ENCODE results near the gene CHRNA1. TPM values are rescaled to one million over a fixed set of nuclear protein-coding genes. Genes with fewer than 3 reads are reported as not detected.

CHRNA1 gene
- total and polyA plus RNA-seq, 9 of the 15 experiments (the other 6 are each of a cell fraction or from before 2014, with no cell fraction given): not detected

- Histone ChIP-seq H3K79me2 (ENCODE audit: control insufficient read depth, insufficient read depth, low read length) (no peaks in the 10 kb centered on the region), H3K27me3 (ENCODE audit: control insufficient read depth in 2 of 2, insufficient read depth in 2 of 2, low read length in 2 of 2) (peaks cover 0 to 13% of the 10 kb centered on the region in 2 experiments; a peak in 2 of 5 replicates), H3K4me1 (replicated peaks in 1 of 2; ENCODE audit: control insufficient read depth in 2 of 2, insufficient read depth in 2 of 2, low read length in 2 of 2) (no peaks in the 10 kb centered on the region), H3K9me1 (ENCODE audit: control insufficient read depth, insufficient read depth, low read length) (no peaks in the 10 kb centered on the region), H4K20me1 (replicated peaks; ENCODE audit: control insufficient read depth, insufficient read depth, low read length) (no peaks in the 10 kb centered on the region), H3K4me3 (no peak overlapping the region), H3K9me3 (replicated peaks; ENCODE audit: control insufficient read depth, insufficient read depth, low read depth, low read length) (no peaks in the 10 kb centered on the region), H3K36me3 (ENCODE audit: control insufficient read depth, insufficient read depth, low read length) (no peaks in the 10 kb centered on the region), H3K9ac (ENCODE audit: insufficient read depth in 1 of 2, low read depth in 2 of 2, low read length in 2 of 2) (no peak overlapping the region), H3K27ac (ENCODE audit: extremely low read depth, low read depth, low read length) (no peak overlapping the region), H2AFZ (ENCODE audit: low read depth, low read length) (no peak overlapping the region), H3K4me2 (ENCODE audit: insufficient read depth, low read length) (no peak overlapping the region)
- CTCF ChIA-PET (ENCODE audit: low intra/inter-chr PET ratio): no interaction called here
- intact Hi-C loops (cut with micrococcal nuclease) (no loop called here), in situ Hi-C loops (cut with MboI) (no loop called here)
- POLR2A ChIA-PET: no interaction called here
- no TSS peak for BruUV-seq (replicated peaks)
- ATAC-seq (no peak), FAIRE-seq (no peak), DNase-seq (ENCODE audit: extremely low read depth in 1 of 4, low spot score in 3 of 4) (no peak)
- 0% methylated on average over 3 of the region's 3 CpGs for WGBS (ENCODE audit: insufficient coverage, low coverage, missing lambda C conversion rate)
- TF ChIP-seq MAZ (CRISPR knock-in tag; conservative IDR thresholded peaks at IDR 0.05 in 1 of 2, IDR thresholded peaks at IDR 0.05 in 1 of 2) (no peak), SPI1 (IDR thresholded peaks at IDR 0.05; ENCODE audit: borderline replicate concordance, low read depth, low read length) (no peak), SRSF7 (optimal IDR thresholded peaks at IDR 0.05; ENCODE audit: low read depth, low read length) (no peak), TRIM25 (IDR thresholded peaks at IDR 0.05; ENCODE audit: borderline replicate concordance) (no peak), NFATC3 (IDR thresholded peaks at IDR 0.05) (no peak), CREB1 (IDR thresholded peaks at IDR 0.05) (no peak), CREB1 (CRISPR knock-in tag; IDR thresholded peaks at IDR 0.05) (no peak), RBM25 (IDR thresholded peaks at IDR 0.05; ENCODE audit: low read depth, low read length, severe bottlenecking) (no peak), RREB1 (CRISPR knock-in tag; IDR thresholded peaks at IDR 0.05) (no peak), ZBED1 (IDR thresholded peaks at IDR 0.05) (no peak), JUNB (CRISPR knock-in tag; conservative IDR thresholded peaks at IDR 0.05) (no peak), CBX3 (IDR thresholded peaks at IDR 0.05; ENCODE audit: borderline replicate concordance in 1 of 2, low read length in 2 of 2) (no peak), ZBTB17 (CRISPR knock-in tag; IDR thresholded peaks at IDR 0.05) (no peak), HBP1 (CRISPR knock-in tag; IDR thresholded peaks at IDR 0.05) (no peak), PCBP2 (IDR thresholded peaks at IDR 0.05; ENCODE audit: low read depth, low read length, poor library complexity, severe bottlenecking) (no peak), RBM17 (IDR thresholded peaks at IDR 0.05; ENCODE audit: borderline replicate concordance, low read depth, low read length) (no peak)
Observed at GRCh38 chr2:174716785-174717184, 47.5 kb downstream of the CHRNA1 start.

Data from K562 (cell line).